Measurements from ENCODE around the gene GALNT2.

DNA sequence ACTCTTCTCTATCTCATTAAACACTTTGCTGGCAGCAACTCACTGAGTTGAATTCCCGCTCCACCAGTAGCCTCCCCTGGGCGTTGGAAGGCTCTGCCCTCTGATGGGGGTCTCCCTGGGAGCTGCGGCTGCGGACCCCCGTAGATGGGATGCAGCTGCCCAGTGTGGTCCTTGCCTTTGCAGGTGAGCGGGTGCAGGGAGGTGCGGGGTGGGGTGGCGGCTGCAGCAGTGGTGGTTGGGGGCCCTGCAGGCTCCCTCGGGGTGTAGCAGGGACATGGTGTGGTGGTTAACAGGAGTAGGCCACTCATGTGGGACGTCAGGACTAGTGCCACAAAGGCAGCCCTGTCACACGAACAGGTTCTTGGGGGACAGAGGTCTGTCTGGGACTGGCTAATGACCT, 42.0 kb downstream of the GALNT2 start:
- TF ChIP-seq CTCF (IDR thresholded peaks at IDR 0.05 in 2 of 3, conservative IDR thresholded peaks at IDR 0.05 in 1 of 3; ENCODE audit: control insufficient read depth in 2 of 3, extremely low read depth in 1 of 3, insufficient read depth in 1 of 3, low read depth in 3 of 3, low read length in 3 of 3): no peak
- no peak for TF ChIP-seq HDAC2 (IDR thresholded peaks at IDR 0.05)
- TF ChIP-seq, protein P1, sequence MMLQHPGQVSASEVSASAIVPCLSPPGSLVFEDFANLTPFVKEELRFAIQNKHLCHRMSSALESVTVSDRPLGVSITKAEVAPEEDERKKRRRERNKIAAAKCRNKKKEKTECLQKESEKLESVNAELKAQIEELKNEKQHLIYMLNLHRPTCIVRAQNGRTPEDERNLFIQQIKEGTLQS (IDR thresholded peaks at IDR 0.05; ENCODE audit: borderline replicate concordance, extremely low read depth, low read depth, low read length): no peak
- no peak for TF ChIP-seq POLR2A (IDR thresholded peaks at IDR 0.05; ENCODE audit: low read depth, low read length)
- no peak for TF ChIP-seq ESRRA (IDR thresholded peaks at IDR 0.05; ENCODE audit: low read length)
- TF ChIP-seq, protein P2, sequence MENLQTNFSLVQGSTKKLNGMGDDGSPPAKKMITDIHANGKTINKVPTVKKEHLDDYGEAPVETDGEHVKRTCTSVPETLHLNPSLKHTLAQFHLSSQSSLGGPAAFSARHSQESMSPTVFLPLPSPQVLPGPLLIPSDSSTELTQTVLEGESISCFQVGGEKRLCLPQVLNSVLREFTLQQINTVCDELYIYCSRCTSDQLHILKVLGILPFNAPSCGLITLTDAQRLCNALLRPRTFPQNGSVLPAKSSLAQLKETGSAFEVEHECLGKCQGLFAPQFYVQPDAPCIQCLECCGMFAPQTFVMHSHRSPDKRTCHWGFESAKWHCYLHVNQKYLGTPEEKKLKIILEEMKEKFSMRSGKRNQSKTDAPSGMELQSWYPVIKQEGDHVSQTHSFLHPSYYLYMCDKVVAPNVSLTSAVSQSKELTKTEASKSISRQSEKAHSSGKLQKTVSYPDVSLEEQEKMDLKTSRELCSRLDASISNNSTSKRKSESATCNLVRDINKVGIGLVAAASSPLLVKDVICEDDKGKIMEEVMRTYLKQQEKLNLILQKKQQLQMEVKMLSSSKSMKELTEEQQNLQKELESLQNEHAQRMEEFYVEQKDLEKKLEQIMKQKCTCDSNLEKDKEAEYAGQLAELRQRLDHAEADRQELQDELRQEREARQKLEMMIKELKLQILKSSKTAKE (IDR thresholded peaks at IDR 0.05; ENCODE audit: low read depth, poor library complexity, severe bottlenecking): no peak
- TF ChIP-seq RFX5 (IDR thresholded peaks at IDR 0.05; ENCODE audit: low read depth, low read length): no peak
- TF ChIP-seq SPI1 (IDR thresholded peaks at IDR 0.05; ENCODE audit: borderline replicate concordance, insufficient read depth, low read depth, low read length): no peak
- TF ChIP-seq NRF1 (conservative IDR thresholded peaks at IDR 0.05; ENCODE audit: low read depth, low read length): no peak
- no peak for TF ChIP-seq IRF3 (IDR thresholded peaks at IDR 0.05)
